Measurements from ENCODE around the gene TNNI3. TPM values are rescaled to one million over a fixed set of nuclear protein-coding genes. Genes with fewer than 3 reads are reported as not detected.

TNNI3 gene
- total and polyA plus RNA-seq, 2 donors from 2014 or later = 0.41 to 1.7 TPM

- Histone ChIP-seq H3K27ac (ENCODE audit: low read depth in 2 of 2, low read length in 2 of 2) (no peak within 1 kb of the TSS), H3K9me3 (ENCODE audit: control insufficient read depth in 2 of 3, insufficient read depth in 1 of 3, low read length in 3 of 3) (no peaks in the 10 kb centered on the region), H3K36me3 (ENCODE audit: control insufficient read depth in 2 of 3, insufficient read depth in 3 of 3, low read length in 3 of 3) (no peaks in the 10 kb centered on the region), H3K9ac (ENCODE audit: low read length in 3 of 3) (peak within 1 kb of the TSS in 1 of 3 donors; percentile 12), H3K27me3 (ENCODE audit: control insufficient read depth, insufficient read depth, low read length) (peaks cover 10% of the 10 kb centered on the region), H3K4me1 (ENCODE audit: control insufficient read depth in 2 of 3, insufficient read depth in 2 of 3, low read depth in 1 of 3, low read length in 3 of 3) (no peaks in the 10 kb centered on the region), H3K4me3 (ENCODE audit: low read length in 3 of 3) (peak within 1 kb of the TSS; percentile 51 to 64 (median 53))
- FAIRE-seq (peak; percentile 68), DNase-seq (peak; percentile 98 to 99 (median 98))
- no peak for TF ChIP-seq CTCF (IDR thresholded peaks at IDR 0.05; ENCODE audit: borderline replicate concordance, extremely low read depth, insufficient read depth)
- intact Hi-C loops (cut with DNase I) = no loop called here
These were observed 9.2 kb upstream of the TNNI3 start, which contains the start of gene DNAAF3 for GRCh38 chr19:55166530-55167268. Gene DNAAF3 (minus strand): TSS chr19:55166613. CDS start chr19:55166413, 200 bp downstream.

GRCh38 chr19:55165952-55166529, 8.5 kb upstream of the TNNI3 start:
- peaks cover 9% of the 10 kb centered on the region for H3K27me3 ChIP-seq (ENCODE audit: control insufficient read depth, insufficient read depth, low read length)
- no peak overlapping the region for H3K27ac ChIP-seq (ENCODE audit: low read depth in 2 of 2, low read length in 2 of 2)
- no peaks in the 10 kb centered on the region for H3K36me3 ChIP-seq (ENCODE audit: control insufficient read depth in 2 of 3, insufficient read depth in 3 of 3, low read length in 3 of 3)
- no peak for FAIRE-seq
- no peaks in the 10 kb centered on the region for H3K9me3 ChIP-seq (ENCODE audit: control insufficient read depth in 2 of 3, insufficient read depth in 1 of 3, low read length in 3 of 3)
- H3K4me3 ChIP-seq (ENCODE audit: low read length in 3 of 3) = peak overlapping the region; percentile 51 to 64 (median 53)
- TF ChIP-seq CTCF (IDR thresholded peaks at IDR 0.05; ENCODE audit: borderline replicate concordance, extremely low read depth, insufficient read depth) = peak; percentile 26
- H3K4me1 ChIP-seq (ENCODE audit: control insufficient read depth in 2 of 3, insufficient read depth in 2 of 3, low read depth in 1 of 3, low read length in 3 of 3) = no peaks in the 10 kb centered on the region
- peak; percentile 80 to 88 (median 84) for DNase-seq
- intact Hi-C loops (cut with DNase I) = no loop called here
- H3K9ac ChIP-seq (ENCODE audit: low read length in 3 of 3) = peak overlapping the region in 1 of 3 donors; percentile 12

GRCh38 chr19:55161571-55162322, 4.2 kb upstream of the TNNI3 start:
- H3K36me3 ChIP-seq (ENCODE audit: control insufficient read depth in 2 of 3, insufficient read depth in 3 of 3, low read length in 3 of 3) = no peaks in the 10 kb centered on the region
- intact Hi-C loops (cut with DNase I) = no loop called here
- no peaks in the 10 kb centered on the region for H3K9me3 ChIP-seq (ENCODE audit: control insufficient read depth in 2 of 3, insufficient read depth in 1 of 3, low read length in 3 of 3)
- TF ChIP-seq CTCF (IDR thresholded peaks at IDR 0.05; ENCODE audit: borderline replicate concordance, extremely low read depth, insufficient read depth) = no peak
- H3K4me1 ChIP-seq (ENCODE audit: control insufficient read depth in 2 of 3, insufficient read depth in 2 of 3, low read depth in 1 of 3, low read length in 3 of 3) = no peaks in the 10 kb centered on the region
- FAIRE-seq (no peak), DNase-seq (no peak)
- no peak overlapping the region for H3K27ac ChIP-seq (ENCODE audit: low read depth in 2 of 2, low read length in 2 of 2)
- no peak overlapping the region for H3K9ac ChIP-seq (ENCODE audit: low read length in 3 of 3)
- H3K27me3 ChIP-seq (ENCODE audit: control insufficient read depth, insufficient read depth, low read length) = peaks cover 7% of the 10 kb centered on the region
- no peak overlapping the region for H3K4me3 ChIP-seq (ENCODE audit: low read length in 3 of 3)
